Keratinocyte (primary cell): ENCODE data around the gene TANGO2. TPM values are rescaled to one million over a fixed set of nuclear protein-coding genes. Genes with fewer than 3 reads are reported as not detected.

Experiments
- DNase-seq: peaks from one replicate; pipeline ENCODE4 v3.0.0-alpha.2; 2011; ENCODE audit warnings: low read depth, missing footprints, low spot score
- FAIRE-seq: peaks from 2 replicates; lab custom pipeline; 2011; peaks lifted over from hg19 to GRCh38; lab: Jason Lieb, UNC
- H2AFZ ChIP-seq: 2 replicates; pipeline ENCODE4 v1.6.0; 2012; ENCODE audit warnings: low read length, control low read depth, inconsistent platforms; ENCODE audit not compliant: control insufficient read depth
- H3K27ac ChIP-seq: 2 replicates; pipeline ENCODE4 v1.5.1; 2011; ENCODE audit warnings: low read length; ENCODE audit not compliant: control insufficient read depth, insufficient read depth
- H3K27me3 ChIP-seq: 3 replicates; pipeline ENCODE4 v1.6.0; 2011; ENCODE audit warnings: low read length; ENCODE audit not compliant: control insufficient read depth, insufficient read depth; ENCODE audit errors: extremely low read depth
- H3K36me3 ChIP-seq, 2 experiments: 2 replicates in 1 of 2; 3 replicates in 1 of 2; pipeline ENCODE4 v1.5.1; 2011; ENCODE audit warnings: low read length in 2 of 2, mild to moderate bottlenecking in 1 of 2; ENCODE audit not compliant: control insufficient read depth in 2 of 2, insufficient read depth in 2 of 2; ENCODE audit errors: extremely low read depth in 1 of 2
- H3K4me1 ChIP-seq: 3 replicates; pipeline ENCODE4 v1.5.1; 2011; ENCODE audit warnings: low read length; ENCODE audit not compliant: control insufficient read depth, insufficient read depth; ENCODE audit errors: extremely low read depth
- H3K4me2 ChIP-seq: 3 replicates; pipeline ENCODE4 v1.6.0; 2011; ENCODE audit warnings: low read depth, low read length; ENCODE audit not compliant: control insufficient read depth, insufficient read depth; ENCODE audit errors: extremely low read depth
- H3K4me3 ChIP-seq, 3 experiments: fragments of 200-600 bp in 1 of 3; sonication (generic) in 1 of 3; 2 replicates in 2 of 3; 3 replicates in 1 of 3; pipeline ENCODE4 v1.5.1; 2011 to 2016; ENCODE audit warnings: low read length in 3 of 3, mild to moderate bottlenecking in 3 of 3, control low read depth in 2 of 3, inconsistent platforms in 1 of 3, low read depth in 1 of 3, mixed read lengths in 1 of 3, mixed run types in 1 of 3, moderate library complexity in 1 of 3; ENCODE audit not compliant: control insufficient read depth in 2 of 3, insufficient read depth in 2 of 3; ENCODE audit errors: extremely low read depth in 1 of 3
- H3K79me2 ChIP-seq: 2 replicates; pipeline ENCODE4 v1.6.0; 2012; ENCODE audit warnings: low read length; ENCODE audit not compliant: control insufficient read depth, insufficient read depth
- H3K9ac ChIP-seq: 3 replicates; pipeline ENCODE4 v1.6.0; 2011; ENCODE audit warnings: low read length; ENCODE audit not compliant: control insufficient read depth, insufficient read depth; ENCODE audit errors: extremely low read depth
- H3K9me1 ChIP-seq: 3 replicates; pipeline ENCODE4 v1.6.0; 2011; ENCODE audit warnings: low read length; ENCODE audit not compliant: control insufficient read depth, insufficient read depth; ENCODE audit errors: extremely low read depth
- H3K9me3 ChIP-seq: 2 replicates; pipeline ENCODE4 v1.5.1; 2012; ENCODE audit warnings: low read depth, low read length; ENCODE audit not compliant: control insufficient read depth
- H4K20me1 ChIP-seq: 3 replicates; pipeline ENCODE4 v1.6.0; 2011; ENCODE audit warnings: low read length; ENCODE audit not compliant: control insufficient read depth, insufficient read depth; ENCODE audit errors: extremely low read depth
- EZH2 ChIP-seq: IDR thresholded peaks from one replicate; pipeline ENCODE4 v1.6.1; 2012; ENCODE audit warnings: inconsistent platforms, mild to moderate bottlenecking, low read length, moderate library complexity
- dilution Hi-C: fragments of 300-500 bp; cut with MboI; formaldehyde crosslinking; loops from one replicate; pipeline ENCODE4 v1.7.0; 2020; ENCODE audit warnings: low sequenced_read_pairs; ENCODE audit not compliant: extremely low pct_ligation_motif_present
- polyA plus RNA-seq, 5 experiments: library from polyadenylated mRNA; depleted of rRNA in 3 of 5; stranded (reverse) in 3 of 5; stranded (forward) in 1 of 5; unstranded in 1 of 5; fragments of >200 nt; gene quantifications; 1 replicate in 1 of 5; 2 replicates in 3 of 5; 3 replicates in 1 of 5; pipeline versions ENCODE4 v1.2.1 to v1.2.3, GENCODE V29; 2011 to 2012; ENCODE audit warnings: missing spikeins in 2 of 5, low read depth in 1 of 5, low replicate concordance in 1 of 5
- TF ChIP-seq, protein P1 (sequence below), 3 experiments: IDR thresholded peaks in 1 of 3; conservative IDR thresholded peaks in 1 of 3; optimal IDR thresholded peaks in 1 of 3; 2 replicates in 2 of 3; 3 replicates in 1 of 3; pipeline versions ENCODE3 to v1.5.1; 2011; ENCODE audit warnings: low read length in 3 of 3, mild to moderate bottlenecking in 3 of 3, moderate library complexity in 2 of 3, control low read depth in 1 of 3, inconsistent platforms in 1 of 3; ENCODE audit not compliant: insufficient read depth in 2 of 3; ENCODE audit errors: extremely low read depth in 1 of 3

TANGO2 gene
- polyA plus RNA-seq, 1 donor (not counting 4 experiments of a cell fraction or from before 2014, with no cell fraction given) = 20.1 TPM

DNA sequence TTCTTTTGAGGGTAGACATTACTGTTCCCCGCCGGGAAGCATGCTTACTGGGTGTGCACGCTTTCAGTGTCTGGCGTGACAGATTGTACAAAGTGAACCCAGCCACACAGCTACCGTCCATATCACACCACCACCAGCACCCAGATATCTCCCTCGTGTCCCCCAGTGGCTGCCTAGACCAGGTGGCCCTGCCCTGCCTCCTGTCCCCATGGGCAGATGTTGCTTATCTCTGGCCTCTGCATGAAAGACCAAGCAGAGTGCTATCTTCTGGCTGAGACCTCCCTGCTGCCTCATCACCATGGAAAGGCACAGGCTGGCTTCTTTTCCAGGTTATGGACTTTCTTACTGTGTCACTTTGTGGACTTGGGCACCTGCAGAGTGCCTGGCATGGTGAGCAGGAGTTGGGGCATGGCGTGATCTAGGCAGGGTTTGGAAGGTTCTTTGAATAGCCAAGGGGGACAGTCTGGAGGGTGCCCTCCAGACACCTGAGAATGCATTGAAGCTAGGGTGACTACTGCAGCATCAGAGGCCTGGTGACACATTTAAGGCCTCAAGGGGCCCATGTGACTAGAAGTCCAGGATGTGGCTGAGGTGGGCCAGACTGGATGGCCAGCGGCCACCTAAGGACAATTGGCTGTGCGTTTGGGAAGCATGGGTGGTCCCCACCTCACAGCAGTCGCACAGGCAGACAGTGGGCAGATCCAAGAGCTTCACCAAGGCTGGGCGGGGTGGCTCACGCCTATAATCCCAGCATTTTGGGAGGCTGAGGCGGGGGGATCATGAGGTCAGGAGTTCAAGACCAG is 4.7 kb downstream of the TANGO2 start:
- Histone ChIP-seq H3K9ac (no peak overlapping the region), H3K27me3 (no peaks in the 10 kb centered on the region), H3K4me3 (no peak overlapping the region), H3K4me2 (no peak overlapping the region), H3K36me3 (peaks cover 8 to 9% of the 10 kb centered on the region in 2 experiments), H3K79me2 (peaks cover 29% of the 10 kb centered on the region), H3K27ac (no peak overlapping the region), H3K9me1 (peaks cover 2% of the 10 kb centered on the region), H3K4me1 (peaks cover 9% of the 10 kb centered on the region), H3K9me3 (no peaks in the 10 kb centered on the region), H2AFZ (no peak overlapping the region), H4K20me1 (no peaks in the 10 kb centered on the region)
- dilution Hi-C loops = no loop called here
- FAIRE-seq (no peak), DNase-seq (no peak)
- TF ChIP-seq EZH2 = no peak
- TF ChIP-seq, protein P1, sequence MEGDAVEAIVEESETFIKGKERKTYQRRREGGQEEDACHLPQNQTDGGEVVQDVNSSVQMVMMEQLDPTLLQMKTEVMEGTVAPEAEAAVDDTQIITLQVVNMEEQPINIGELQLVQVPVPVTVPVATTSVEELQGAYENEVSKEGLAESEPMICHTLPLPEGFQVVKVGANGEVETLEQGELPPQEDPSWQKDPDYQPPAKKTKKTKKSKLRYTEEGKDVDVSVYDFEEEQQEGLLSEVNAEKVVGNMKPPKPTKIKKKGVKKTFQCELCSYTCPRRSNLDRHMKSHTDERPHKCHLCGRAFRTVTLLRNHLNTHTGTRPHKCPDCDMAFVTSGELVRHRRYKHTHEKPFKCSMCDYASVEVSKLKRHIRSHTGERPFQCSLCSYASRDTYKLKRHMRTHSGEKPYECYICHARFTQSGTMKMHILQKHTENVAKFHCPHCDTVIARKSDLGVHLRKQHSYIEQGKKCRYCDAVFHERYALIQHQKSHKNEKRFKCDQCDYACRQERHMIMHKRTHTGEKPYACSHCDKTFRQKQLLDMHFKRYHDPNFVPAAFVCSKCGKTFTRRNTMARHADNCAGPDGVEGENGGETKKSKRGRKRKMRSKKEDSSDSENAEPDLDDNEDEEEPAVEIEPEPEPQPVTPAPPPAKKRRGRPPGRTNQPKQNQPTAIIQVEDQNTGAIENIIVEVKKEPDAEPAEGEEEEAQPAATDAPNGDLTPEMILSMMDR (optimal IDR thresholded peaks at IDR 0.05 in 1 of 3, IDR thresholded peaks at IDR 0.05 in 1 of 3, conservative IDR thresholded peaks at IDR 0.05 in 1 of 3; ENCODE audit: extremely low read depth in 1 of 3, insufficient read depth in 2 of 3, low read length in 3 of 3) = no peak

- DNase-seq (no peak), FAIRE-seq (no peak)
- Histone ChIP-seq H3K27ac (no peak overlapping the region), H2AFZ (no peak overlapping the region), H3K9ac (no peak overlapping the region), H3K4me1 (peaks cover 9% of the 10 kb centered on the region), H3K79me2 (peaks cover 25% of the 10 kb centered on the region), H3K4me2 (no peak overlapping the region), H3K4me3 (no peak overlapping the region), H3K9me3 (no peaks in the 10 kb centered on the region), H3K36me3 (peaks cover 8 to 9% of the 10 kb centered on the region in 2 experiments), H3K9me1 (peaks cover 2% of the 10 kb centered on the region), H4K20me1 (no peaks in the 10 kb centered on the region), H3K27me3 (no peaks in the 10 kb centered on the region)
- dilution Hi-C loops = no loop called here
- TF ChIP-seq, protein P1 (optimal IDR thresholded peaks at IDR 0.05 in 1 of 3, IDR thresholded peaks at IDR 0.05 in 1 of 3, conservative IDR thresholded peaks at IDR 0.05 in 1 of 3; ENCODE audit: extremely low read depth in 1 of 3, insufficient read depth in 2 of 3, low read length in 3 of 3) = no peak
- no peak for TF ChIP-seq EZH2
These were observed 5.4 kb downstream of the TANGO2 start for GRCh38 chr22:20026204-20026908.
